Inflammatory macrophage treated with lipopolysaccharide for 4 hours (primary cell): ENCODE data around the gene H3-3A.
A peak's percentile ranks its signal among the peaks of the same experiment; 100 is the strongest.
"Not testable (repeated sequence)": the region's sequence is repeated elsewhere in the genome, so short reads cannot be mapped to it uniquely, and the experiment has no call there.

Source experiments
- DNase-seq: peaks from one replicate; pipeline ENCODE4 v3.0.0-alpha.2; 2020

H3-3A gene

GRCh38 chr1:226086776-226087175 lies 24.3 kb downstream of the H3-3A start:
- DNase-seq = no peak

- no peak for DNase-seq
Observed at GRCh38 chr1:226091461-226091860, 28.9 kb downstream of the H3-3A start.

- DNase-seq = not testable (repeated sequence)
Observed at GRCh38 chr1:226092048-226092820, 29.7 kb downstream of the H3-3A start.

- no peak for DNase-seq
Observed at GRCh38 chr1:226092965-226093364, 30.4 kb downstream of the H3-3A start.

- no peak for DNase-seq
Observed at GRCh38 chr1:226093621-226094020, 31.1 kb downstream of the H3-3A start.

GRCh38 chr1:226094451-226094850 lies 31.9 kb downstream of the H3-3A start:
- DNase-seq = no peak

GRCh38 chr1:226095286-226095685 lies 32.8 kb downstream of the H3-3A start:
- no peak for DNase-seq

GRCh38 chr1:226097866-226098625 lies 35.5 kb downstream of the H3-3A start:
- DNase-seq = peak; percentile 78

- peak; percentile 91 for DNase-seq
Observed at GRCh38 chr1:226098870-226099835, 36.6 kb downstream of the H3-3A start.

GRCh38 chr1:226100436-226101391 lies 38.2 kb downstream of the H3-3A start:
- DNase-seq = peak; percentile 83

GRCh38 chr1:226104671-226105121 lies 42.2 kb downstream of the H3-3A start:
- no peak for DNase-seq

GRCh38 chr1:226107471-226108460 lies 45.2 kb downstream of the H3-3A start:
- no peak for DNase-seq

- DNase-seq = peak; percentile 83
Observed at GRCh38 chr1:226108935-226109828, 46.7 kb downstream of the H3-3A start.

GRCh38 chr1:226109829-226110248 lies 47.3 kb downstream of the H3-3A start:
- peak; percentile 85 for DNase-seq

- DNase-seq = peak; percentile 77
Observed at GRCh38 chr1:226110249-226111097, 48.0 kb downstream of the H3-3A start.

GRCh38 chr1:226111098-226111882 lies 48.8 kb downstream of the H3-3A start:
- no peak for DNase-seq

- DNase-seq = no peak
Observed at GRCh38 chr1:226111883-226112261, 49.4 kb downstream of the H3-3A start.
